NCI-H69 (cell line): ENCODE results near the gene BTBD2.

ENCODE experiments used
- DNase-seq: peaks from one replicate; lab custom pipeline; 2025; lab: John Stamatoyannopoulos, UW

Gene BTBD2

DNA sequence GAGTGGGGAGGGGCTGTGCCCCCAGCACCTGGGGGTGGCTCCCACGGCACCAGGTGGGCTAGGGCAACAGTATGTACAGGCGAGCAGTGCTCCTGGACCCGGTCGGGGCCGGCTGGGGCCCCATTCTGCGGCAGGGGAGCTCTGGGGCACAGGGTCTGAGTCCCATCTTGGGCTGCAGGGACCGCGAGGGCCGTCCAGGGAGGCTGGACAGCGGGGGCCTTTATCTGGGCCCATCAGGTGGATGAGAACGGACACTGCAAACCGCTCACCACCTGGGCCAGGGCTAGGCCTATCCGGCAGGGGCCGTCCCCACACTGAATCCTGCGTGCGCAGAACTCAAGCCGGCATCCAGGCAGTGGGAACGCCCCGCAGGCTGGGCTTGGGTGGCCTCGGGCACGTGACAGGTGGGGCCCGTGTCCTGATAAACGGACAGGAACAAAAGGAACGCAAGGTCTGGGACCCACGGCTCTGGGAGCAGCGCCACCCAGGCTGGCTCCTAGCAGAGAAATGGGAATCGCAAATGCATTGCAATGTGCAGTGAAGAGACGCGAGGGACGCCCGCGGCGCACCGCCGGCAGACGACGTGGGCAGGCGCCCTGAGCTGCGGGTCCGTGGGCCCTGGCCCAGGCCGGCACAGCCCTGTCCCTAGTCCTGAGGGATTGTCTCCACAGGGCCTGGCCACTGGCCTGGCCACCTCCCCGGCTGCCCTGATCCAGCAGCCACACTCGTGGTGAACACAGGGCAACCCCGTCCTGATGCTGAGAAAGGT is 29.7 kb downstream of the BTBD2 start:
- DNase-seq, result no peak

DNA sequence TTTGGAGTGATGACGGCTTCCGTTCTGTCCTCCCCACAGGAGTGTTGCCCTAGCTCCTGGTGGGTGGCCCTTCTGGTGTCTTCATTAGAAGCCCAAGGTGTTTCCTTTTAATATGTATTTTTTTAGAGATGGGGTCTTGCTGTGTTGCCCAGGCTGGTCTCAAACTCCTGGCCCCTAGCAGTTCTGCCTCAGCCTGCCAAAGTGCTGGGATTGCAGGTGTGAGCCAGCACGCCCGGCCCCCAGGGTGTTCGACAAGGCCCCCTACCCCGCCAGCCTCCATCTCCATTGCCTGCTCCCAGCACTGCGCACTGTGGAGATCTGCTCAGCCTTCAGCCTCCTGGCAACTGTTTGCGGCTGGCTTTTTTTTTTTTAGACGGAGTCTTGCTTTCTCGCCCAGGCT is 31.2 kb downstream of the BTBD2 start:
- no peak for DNase-seq

DNA sequence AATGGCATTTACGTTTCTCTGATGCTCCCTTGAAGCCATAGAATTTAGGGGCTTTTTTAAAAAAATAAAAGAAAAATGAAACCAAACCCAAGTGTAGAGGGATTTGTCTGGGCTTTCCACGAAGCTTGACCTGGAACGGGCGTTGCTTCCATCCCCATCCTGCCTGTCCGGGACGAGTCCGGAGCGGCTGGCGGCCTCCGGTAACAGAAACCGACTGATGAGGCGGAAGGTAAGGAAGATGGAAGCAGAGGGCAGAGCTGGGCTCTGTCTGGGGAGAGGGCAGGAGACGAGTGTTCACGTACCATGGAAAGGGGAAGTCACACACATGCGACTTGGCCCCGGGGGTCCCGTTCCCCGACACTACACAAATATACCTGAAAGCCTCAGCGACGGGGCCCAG is 34.3 kb downstream of the BTBD2 start:
- no peak for DNase-seq

DNA sequence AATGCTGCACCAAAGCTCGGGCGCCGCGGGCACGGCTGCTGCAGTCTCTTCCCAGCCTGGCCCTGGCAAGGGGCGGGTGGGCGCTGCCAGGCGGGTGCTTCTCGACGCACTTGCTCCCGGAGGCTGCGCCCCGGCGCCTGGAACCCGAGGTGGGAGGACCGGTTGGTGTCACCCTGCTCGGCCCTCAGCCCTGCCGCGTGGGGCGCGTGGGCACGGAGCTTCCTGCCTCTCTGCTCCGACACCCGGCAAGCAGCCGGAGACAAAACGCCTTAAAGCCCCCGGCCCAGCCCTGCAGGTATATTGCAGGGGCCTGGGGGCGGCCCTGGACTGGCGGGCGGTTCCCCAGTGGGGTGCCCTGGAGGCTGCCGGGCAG is 34.7 kb downstream of the BTBD2 start:
- no peak for DNase-seq

DNA sequence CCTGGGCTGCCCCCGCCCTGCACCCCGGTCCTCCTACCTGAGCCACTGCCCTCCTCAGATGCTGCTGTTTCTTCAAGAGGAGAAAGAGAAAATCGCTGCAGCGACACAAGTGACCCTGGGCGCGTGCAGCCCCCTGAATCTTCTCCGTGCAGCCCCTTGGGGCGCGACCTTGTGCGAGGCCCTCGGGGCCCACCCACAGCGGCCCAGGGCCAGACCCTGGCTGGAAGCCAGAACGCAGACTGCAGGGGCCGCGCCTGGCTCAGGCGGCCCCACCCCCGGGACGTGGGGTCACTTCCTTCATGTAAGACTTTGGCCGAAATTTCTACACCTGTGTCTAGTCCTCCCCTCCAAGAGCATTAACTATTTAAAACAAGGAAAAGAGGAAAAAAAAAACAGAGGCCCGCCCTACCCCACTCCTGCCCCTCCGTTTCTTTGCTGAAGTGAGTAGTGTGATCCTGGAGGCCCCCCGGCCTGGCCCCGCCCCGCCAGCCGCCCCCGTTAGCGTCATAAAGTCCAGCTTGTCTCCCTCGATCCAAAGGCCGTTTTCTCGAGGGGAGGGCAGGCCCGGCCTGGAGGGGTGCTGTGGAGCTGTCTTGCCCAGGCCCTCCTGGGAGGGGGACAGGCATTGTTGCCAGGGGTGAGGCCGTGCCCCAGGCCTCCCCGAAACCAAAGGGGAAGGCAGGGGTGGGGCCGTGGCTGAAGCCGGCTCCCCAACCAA is 35.3 kb downstream of the BTBD2 start:
- DNase-seq, result no peak

DNA sequence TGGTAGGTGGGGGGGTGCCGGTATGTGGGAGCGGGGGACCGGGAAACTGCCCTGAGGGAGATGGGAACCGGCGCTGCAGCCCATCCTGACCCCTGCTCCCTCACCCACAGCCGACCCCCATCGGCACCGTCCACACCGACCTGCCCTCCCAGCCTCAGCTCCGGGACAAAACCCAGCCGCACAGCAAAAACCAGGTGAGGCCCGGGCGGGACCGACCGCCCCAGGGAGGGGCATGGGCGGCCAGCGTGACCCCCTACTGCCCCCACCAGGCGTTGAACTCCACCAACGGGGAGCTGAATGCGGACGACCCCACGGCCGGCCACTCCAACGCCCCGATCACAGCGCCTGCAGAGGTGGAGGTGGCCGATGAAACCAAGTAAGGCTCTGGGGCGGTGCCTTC is 35.9 kb downstream of the BTBD2 start:
- no peak for DNase-seq

DNA sequence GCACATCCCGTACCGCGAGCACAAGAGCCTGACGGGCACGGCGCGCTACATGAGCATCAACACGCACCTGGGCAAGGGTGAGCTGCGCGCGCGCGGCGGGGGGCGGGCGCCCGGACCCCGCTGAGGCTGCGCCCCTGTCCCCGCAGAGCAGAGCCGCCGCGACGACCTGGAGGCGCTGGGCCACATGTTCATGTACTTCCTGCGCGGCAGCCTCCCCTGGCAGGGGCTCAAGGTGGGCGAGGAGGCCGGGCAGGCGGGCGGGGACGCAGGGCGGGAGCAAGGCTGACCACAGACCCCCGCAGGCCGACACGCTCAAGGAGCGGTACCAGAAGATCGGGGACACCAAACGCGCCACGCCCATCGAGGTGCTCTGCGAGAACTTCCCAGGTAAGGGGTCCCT is 36.5 kb downstream of the BTBD2 start:
- DNase-seq, result no peak

DNA sequence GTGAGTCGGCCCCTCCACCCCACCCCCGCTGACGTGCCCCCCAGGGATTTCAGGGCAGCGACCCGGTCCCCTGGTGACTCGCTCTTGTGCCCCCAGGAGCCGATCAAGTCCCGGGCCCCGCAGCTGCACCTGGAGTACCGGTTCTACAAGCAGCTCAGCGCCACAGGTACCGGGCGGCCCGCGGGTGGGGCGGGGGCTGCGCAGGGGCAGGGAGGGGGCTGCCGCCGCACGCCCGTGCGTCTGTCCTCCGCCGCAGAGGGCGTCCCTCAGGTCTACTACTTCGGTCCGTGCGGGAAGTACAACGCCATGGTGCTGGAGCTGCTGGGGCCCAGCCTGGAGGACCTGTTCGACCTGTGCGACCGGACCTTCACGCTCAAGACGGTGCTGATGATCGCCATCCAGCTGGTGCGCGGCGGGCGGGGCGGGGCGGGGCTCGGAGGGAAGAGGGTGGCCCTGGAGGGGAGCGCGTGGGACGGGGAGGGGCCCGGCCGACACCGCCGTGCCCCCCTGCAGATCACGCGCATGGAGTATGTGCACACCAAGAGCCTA is 37.1 kb downstream of the BTBD2 start:
- DNase-seq, result no peak

DNA sequence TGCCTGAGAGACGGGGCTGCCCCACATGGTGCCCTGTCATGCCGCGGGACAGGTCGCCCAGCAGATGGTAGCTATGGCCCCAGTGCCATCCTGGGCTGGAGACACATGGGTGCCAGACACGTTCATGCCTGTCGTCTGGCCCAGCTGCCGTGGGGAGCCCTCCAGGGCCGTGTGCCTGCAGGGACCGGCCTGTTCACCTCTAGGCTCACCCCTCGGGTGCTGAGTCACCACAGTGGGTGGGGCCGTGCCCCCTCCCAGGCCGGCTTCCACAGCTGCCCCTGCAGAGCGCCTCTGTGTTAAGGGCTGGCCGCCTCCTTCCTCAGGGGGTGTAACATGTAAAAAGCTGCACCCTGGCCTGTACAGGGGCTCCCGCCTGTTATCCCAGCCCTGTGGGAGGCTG is 38.4 kb downstream of the BTBD2 start:
- DNase-seq, result no peak

DNA sequence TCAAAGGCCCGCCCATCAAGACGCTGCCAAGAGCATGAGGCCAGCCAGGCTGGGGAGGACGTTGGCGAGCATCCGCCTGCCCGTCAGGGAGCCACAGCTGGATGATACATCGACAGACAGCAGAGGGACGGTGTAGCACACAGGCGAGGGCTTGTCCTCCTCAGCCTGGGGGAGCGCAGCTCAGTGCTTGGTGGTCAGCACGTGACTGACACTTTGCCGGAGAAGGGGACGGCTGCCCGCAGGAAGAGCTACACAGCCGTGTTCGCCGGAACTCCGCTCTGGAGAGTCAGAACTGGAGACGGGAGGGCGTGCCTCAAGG is 40.4 kb downstream of the BTBD2 start:
- no peak for DNase-seq

DNA sequence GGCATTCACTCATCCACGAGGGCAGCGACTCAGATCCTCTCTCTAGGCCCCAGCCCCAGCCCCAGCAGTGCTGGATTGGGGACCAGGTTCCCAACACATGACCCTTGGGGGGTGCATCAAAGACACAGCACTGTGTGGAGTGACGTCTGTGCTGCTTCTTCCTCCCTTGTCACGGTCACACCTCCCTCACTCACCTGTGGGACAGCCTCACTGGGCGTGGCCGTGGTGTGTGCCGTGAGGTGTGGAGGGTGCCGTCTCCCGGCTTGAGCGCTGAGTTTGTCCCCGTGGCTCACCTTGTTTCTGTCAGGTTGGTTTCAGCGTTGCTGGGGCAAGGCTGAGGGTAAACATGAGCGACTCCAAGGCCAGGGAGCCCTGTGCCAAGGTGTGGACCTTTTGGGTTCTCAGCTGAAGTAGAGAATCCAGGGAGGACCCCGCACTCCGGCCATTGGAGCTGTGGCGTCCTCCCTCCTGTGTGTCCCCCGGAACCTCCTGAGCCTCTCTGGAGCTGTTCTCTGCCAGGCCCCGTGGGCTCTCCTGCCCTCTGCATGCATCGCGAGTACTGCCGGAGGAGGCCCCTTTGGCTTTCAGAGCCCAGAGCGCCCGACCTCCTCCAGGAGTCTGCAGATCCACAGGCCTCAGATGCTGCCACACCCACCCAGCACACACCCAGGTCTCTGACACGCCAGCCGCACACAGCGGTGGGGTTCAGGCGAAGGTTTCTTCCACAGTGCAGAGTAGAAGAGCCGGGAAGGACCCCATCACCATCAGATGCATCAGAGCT is 40.9 kb downstream of the BTBD2 start:
- DNase-seq, result no peak

DNA sequence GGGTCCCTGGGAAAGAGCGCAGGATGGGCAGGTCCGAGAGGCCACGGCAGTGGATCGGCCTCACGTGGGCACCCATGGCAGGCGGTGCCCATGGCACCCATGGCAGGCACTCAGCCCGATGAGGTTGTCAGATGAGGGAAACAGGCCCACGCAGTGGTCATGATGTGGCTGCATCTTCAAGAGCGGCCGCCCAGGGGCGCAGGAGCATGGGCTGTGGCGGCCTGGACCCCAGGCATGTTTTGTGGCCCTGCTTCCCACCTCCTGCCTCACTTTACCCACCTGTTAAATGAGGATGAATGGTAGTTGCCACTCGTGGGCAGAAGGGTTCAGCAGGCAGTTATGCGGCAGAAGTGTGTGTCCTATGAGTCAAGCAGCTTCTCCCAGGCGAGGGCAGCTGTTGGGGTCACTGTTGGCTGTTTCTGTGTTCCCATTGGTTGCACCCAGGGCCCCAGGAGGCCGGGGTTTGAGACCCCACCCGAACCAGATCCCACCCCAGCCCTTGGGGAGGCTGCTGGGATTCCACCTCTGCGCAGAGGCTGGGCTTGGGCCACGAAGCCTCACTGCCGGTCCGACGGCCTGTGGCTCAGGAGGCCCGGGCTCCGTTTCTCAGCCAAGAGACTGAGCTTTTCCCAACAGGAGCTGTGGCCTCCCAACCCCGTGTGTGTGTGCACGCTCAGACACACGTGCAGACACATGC is 44.6 kb downstream of the BTBD2 start:
- no peak for DNase-seq

DNA sequence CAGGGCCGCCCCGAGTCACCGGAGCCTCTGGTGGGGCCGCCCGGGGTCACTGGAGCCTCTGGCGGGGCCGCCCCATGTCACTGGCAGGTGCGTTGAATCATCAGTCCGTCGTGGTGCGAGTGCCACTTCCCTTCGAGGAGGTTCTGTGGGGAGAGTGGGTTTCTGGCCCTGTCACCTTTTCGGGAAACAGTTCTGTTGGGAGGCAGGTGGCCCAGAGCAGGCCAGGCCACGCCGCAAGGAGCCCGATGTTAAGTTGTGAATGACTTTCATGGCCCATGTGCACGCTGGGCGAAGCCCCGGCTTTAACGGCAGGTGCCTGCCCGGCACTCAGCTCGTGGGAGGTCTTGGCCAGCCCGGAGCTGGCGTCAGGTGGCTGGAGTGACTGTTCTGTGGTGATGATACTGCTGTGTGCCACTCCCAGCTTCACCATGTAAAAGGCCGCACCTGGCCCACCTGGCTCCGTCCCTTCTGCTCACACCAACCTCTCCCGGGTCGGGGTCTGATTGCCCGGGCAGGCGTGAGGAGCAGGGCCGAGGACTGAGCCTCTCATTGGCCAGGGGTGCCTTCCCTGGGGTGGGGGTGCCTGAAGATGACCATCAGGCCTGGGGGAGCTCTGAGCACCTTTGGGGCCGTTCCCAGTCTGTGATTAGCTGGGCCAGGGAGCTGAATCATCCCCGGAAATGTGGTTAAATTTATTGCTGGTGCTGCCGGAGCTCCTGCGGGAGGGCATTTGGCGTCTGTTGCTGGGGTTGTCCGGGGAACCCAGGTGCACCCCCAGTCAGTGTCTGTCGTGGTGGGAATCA is 45.3 kb downstream of the BTBD2 start:
- no peak for DNase-seq

DNA sequence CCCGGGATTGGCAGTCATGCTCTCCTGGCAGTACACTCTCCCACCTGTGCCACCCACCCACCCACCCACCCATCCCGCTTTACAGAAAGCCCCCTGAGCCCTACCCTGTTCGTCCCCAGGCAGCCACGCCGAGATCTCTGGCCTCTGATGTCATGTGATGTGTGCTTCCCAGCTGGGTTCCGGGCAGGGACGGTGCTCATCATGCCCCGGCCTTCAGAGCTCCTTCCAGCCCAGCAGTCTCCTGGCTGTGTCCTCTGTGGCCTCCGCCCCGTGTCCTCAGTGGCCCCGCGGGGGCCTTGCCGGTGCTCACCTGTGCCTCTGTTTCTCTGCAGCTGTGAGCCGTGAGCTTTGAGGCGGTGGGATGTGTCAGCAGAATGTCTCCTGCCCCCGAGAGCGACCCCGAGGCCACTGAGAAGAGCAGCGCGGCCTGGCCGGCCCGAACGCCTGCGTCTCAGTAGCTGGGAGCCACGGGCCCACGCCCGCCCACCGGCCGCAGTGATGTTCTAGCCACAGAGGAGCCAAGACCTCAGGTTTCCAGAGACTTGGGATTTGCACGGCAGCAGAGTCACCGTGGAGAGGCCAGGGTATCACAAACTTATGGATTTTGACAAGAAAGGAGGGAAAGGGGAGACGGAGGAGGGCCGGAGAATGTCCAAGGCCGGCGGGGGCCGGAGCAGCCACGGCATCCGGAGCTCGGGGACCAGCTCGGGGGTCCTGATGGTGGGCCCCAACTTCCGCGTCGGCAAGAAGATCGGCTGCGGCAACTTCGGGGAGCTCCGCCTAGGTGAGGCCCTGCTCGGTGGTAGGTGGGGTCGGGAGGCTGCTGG is 46.1 kb downstream of the BTBD2 start:
- no peak for DNase-seq

DNA sequence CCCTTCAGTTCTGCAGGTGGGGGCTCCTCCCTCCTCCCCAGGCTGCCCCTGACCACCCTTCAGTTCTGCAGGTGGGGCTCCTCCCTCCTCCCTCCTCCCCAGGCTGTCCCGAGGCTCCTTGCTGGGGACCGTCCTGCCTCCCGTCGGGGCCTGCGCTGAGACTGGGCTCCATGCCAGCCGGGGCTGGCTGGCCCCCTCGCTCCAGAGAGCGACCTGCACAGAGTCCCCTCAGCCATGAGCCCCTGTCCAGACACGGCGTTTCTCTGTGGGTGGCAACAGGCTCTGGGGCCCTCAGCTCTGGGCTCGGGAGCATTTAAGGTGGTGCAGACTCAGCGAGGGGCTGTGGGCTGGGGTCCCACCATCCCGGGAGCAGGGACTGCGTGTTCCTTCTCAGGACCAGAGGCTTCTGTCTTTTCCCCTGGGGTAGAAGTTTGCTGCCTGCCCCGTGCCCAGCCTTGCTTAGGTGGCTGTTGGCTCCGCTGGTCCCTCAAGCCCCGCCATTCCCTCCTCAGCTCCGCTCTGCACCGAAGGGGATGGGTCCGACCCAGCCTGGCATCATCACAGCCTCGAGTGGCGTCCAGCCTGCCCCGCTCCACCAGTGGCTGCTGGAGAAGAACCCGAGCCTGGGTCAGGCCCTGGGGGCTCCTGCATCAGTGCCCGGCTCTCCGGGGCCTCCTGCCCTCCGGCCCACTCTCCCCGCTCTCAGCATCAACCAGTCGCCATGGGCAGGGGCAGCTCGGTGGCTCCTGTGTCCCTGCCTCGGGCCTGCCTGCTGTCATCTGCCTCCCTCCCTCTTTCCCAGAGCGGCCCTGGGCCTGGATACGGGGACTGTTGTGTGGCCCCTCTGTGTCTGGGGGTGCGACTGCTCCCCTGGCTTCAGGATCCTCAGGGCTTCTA is 47.0 kb downstream of the BTBD2 start:
- no peak for DNase-seq

DNA sequence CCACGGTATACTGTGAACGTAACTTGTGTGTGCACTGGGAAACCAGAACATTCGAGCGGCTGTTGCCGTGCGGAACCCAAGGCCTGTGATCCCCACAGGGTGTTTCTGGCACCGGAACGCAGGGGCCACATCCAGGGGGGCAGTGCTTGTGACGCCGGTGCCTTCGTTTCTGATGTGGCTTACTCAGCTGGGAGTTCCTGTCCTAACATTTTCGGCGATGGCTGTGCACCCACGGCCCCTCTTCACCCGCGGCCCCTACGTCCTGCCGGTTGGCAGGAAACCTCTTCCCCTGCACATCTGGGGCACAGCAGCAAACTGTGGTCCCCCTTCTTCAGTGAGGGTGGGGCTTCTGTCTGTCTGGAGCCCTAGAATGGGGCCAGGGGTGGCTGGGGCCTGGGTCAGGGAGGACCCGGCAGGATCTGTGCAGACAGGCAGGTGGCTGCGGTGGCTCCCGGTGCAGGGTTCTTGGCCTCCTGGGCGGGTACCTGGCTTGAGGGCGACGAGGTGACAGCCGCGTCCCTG is 48.4 kb downstream of the BTBD2 start:
- no peak for DNase-seq

DNA sequence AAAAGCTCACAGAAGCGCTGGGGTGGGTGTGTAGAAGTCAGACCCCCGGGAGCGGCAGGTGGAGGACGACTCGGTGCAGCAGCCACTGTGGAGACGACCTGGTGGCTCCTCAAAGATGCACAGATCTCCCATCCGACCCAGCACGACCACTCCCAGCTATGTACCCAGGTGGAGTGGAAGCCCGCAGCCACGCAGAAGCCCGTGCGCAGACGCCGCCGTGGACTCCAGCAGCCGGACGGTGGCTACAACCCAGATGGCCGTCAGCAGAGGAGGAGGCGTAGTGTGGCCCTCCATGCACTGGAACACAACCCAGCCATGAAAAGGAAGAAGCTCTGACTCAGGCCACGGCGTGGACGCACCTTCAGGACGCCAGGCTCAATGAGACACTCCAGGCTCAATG is 52.8 kb downstream of the BTBD2 start:
- no peak for DNase-seq

DNA sequence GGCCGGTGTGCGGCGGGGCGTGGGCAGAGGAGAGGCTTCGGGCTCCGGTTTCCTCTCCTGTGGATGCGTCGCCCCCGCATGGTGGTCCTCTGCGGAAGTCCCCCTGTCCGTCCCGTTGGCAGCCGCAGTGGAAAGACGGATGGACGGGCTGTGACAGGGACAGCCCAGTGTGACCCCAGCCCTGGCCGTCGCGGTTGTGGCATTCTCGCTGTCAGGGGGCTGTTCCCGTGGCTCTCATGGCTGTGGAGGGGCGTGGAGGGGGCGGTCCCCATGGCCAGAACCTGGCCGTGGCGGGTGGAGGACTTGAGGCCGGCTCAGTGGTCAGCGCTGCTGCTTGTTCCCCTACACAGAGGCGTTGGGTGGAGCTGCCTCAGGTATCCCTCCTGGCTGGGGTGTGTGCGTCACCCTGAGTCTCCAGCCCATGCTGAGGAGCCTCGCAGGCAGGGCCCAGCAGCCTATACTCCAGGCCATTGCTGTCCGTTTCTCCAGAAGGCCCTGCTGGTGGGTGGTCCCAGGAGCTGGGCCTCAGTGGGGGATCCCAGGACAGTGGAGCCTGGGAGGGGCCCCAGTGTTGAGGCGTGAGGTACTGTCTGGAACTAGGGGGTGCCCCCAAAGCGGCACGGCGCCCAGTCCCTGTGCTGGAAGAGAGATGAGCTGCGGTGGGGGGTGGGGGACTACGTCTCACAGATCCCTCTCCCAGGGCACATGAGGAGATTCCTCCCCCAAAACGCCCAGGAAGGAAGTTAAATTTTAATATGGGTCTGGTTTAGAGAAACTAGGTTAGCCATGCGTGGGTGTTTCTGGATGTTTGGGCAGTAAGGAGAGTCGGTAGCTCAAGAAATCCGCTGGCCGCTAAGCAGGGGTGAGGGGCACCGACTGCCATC is 54.3 kb downstream of the BTBD2 start:
- no peak for DNase-seq
